Measurements from ENCODE around the gene PKIB.

GRCh38 chr6:122727244-122727643, 117.0 kb downstream of the PKIB start:
- TF ChIP-seq CTCF (IDR thresholded peaks at IDR 0.05; ENCODE audit: low read length), result no peak
- TF ChIP-seq EZH2phosphoT487 (IDR thresholded peaks at IDR 0.05; ENCODE audit: low read length), result no peak
- no peak for TF ChIP-seq EZH2 (optimal IDR thresholded peaks at IDR 0.05; ENCODE audit: low read depth, low read length)
